Astrocyte (in vitro differentiated cells and primary cell): ENCODE measurements around the gene SDSL. TPM values are rescaled to one million over a fixed set of nuclear protein-coding genes. Genes with fewer than 3 reads are reported as not detected.

Experiments
- DNase-seq: peaks from one replicate; pipeline ENCODE4 v3.0.0-alpha.2; 2010; ENCODE audit warnings: low read depth
- FAIRE-seq: peaks from 2 replicates; lab custom pipeline; 2011; peaks lifted over from hg19 to GRCh38; lab: Jason Lieb, UNC
- H2AFZ ChIP-seq: 2 replicates; pipeline ENCODE4 v1.6.0; 2012; ENCODE audit warnings: low read depth, low read length, inconsistent platforms
- H3K27ac ChIP-seq: 2 replicates; pipeline ENCODE4 v1.5.1; 2011; ENCODE audit warnings: low read depth, low read length, inconsistent platforms
- H3K27me3 ChIP-seq: 2 replicates; pipeline ENCODE4 v1.6.0; 2011; ENCODE audit warnings: low read length, inconsistent platforms; ENCODE audit not compliant: insufficient read depth
- H3K36me3 ChIP-seq: 2 replicates; pipeline ENCODE4 v1.5.1; 2011; ENCODE audit warnings: low read length, inconsistent platforms; ENCODE audit not compliant: insufficient read depth
- H3K4me1 ChIP-seq: 2 replicates; pipeline ENCODE4 v1.5.1; 2011; ENCODE audit warnings: low read length, inconsistent platforms; ENCODE audit not compliant: insufficient read depth
- H3K4me2 ChIP-seq: 2 replicates; pipeline ENCODE4 v1.6.0; 2012; ENCODE audit warnings: low read length, inconsistent platforms
- H3K4me3 ChIP-seq: 2 replicates; pipeline ENCODE4 v1.5.1; 2011; ENCODE audit warnings: low read depth, mild to moderate bottlenecking, low read length, inconsistent platforms; ENCODE audit not compliant: insufficient read depth
- H3K79me2 ChIP-seq: 2 replicates; pipeline ENCODE4 v1.6.0; 2012; ENCODE audit warnings: mild to moderate bottlenecking, low read length, inconsistent platforms; ENCODE audit not compliant: insufficient read depth
- H3K9ac ChIP-seq: 2 replicates; pipeline ENCODE4 v1.6.0; 2012; ENCODE audit warnings: mild to moderate bottlenecking, low read length, inconsistent platforms
- H3K9me3 ChIP-seq: 2 replicates; pipeline ENCODE4 v1.5.1; 2012; ENCODE audit warnings: low read depth, mild to moderate bottlenecking, low read length, inconsistent platforms; ENCODE audit not compliant: insufficient read depth
- H4K20me1 ChIP-seq: 2 replicates; pipeline ENCODE4 v1.6.0; 2012; ENCODE audit warnings: low read length, inconsistent platforms; ENCODE audit not compliant: insufficient read depth
- H3K27ac Mint-ChIP-seq: one replicate; pipeline ENCODE4 v1.8.0; 2021; ENCODE audit warnings: mild to moderate bottlenecking, mixed read lengths; ENCODE audit not compliant: unreplicated experiment
- H3K27me3 Mint-ChIP-seq: one replicate; pipeline ENCODE4 v1.8.0; 2021; ENCODE audit warnings: low read depth, mixed read lengths; ENCODE audit not compliant: unreplicated experiment
- H3K36me3 Mint-ChIP-seq: one replicate; pipeline ENCODE4 v1.8.0; 2021; ENCODE audit warnings: low read depth, mixed read lengths; ENCODE audit not compliant: unreplicated experiment
- H3K4me1 Mint-ChIP-seq: one replicate; pipeline ENCODE4 v1.8.0; 2021; ENCODE audit warnings: low read depth, mixed read lengths; ENCODE audit not compliant: unreplicated experiment
- H3K4me3 Mint-ChIP-seq: one replicate; pipeline ENCODE4 v1.8.0; 2021; ENCODE audit warnings: mild to moderate bottlenecking, moderate library complexity, mixed read lengths; ENCODE audit not compliant: unreplicated experiment
- H3K9me3 Mint-ChIP-seq: one replicate; pipeline ENCODE4 v1.8.0; 2021; ENCODE audit warnings: mild to moderate bottlenecking, mixed read lengths; ENCODE audit not compliant: unreplicated experiment
- CTCF ChIP-seq: IDR thresholded peaks from 2 replicates; pipeline ENCODE4 v1.5.1; 2011; ENCODE audit warnings: low read depth, mild to moderate bottlenecking, inconsistent platforms, low read length, moderate library complexity; ENCODE audit not compliant: insufficient read depth
- EZH2 ChIP-seq: IDR thresholded peaks from 2 replicates; pipeline ENCODE4 v1.6.1; 2012; ENCODE audit warnings: mild to moderate bottlenecking, low read length, inconsistent platforms; ENCODE audit not compliant: insufficient read depth
- total RNA-seq: library from RNA; stranded (reverse); gene quantifications from 2 replicates; pipeline ENCODE4 v1.2.1, GENCODE V29; 2021

SDSL gene
- total RNA-seq, 1 donor from 2014 or later, result 9.5 TPM

- peaks cover 10% of the 10 kb centered on the region for H3K4me1 ChIP-seq
- no peaks in the 10 kb centered on the region for H3K27me3 ChIP-seq
- DNase-seq, result no peak
- Mint-ChIP-seq H3K27ac (peak overlapping the region; percentile 12), H3K27me3 (peaks cover 11% of the 10 kb centered on the region), H3K36me3 (no peaks in the 10 kb centered on the region), H3K9me3 (no peaks in the 10 kb centered on the region), H3K4me1 (peaks cover 4% of the 10 kb centered on the region), H3K4me3 (peak overlapping the region; percentile 96)
- H3K4me3 ChIP-seq, result peak overlapping the region; percentile 69
- peak overlapping the region; percentile 35 for H3K27ac ChIP-seq
- no peak for FAIRE-seq
- TF ChIP-seq EZH2 (no peak), CTCF (no peak)
- H3K4me2 ChIP-seq, result peak overlapping the region; percentile 85
- H3K9ac ChIP-seq, result peak overlapping the region; percentile 87
- H3K79me2 ChIP-seq, result peaks cover 7% of the 10 kb centered on the region
- peak overlapping the region; percentile 79 for H2AFZ ChIP-seq
- H4K20me1 ChIP-seq, result no peaks in the 10 kb centered on the region
- H3K36me3 ChIP-seq, result no peaks in the 10 kb centered on the region
- H3K9me3 ChIP-seq, result no peaks in the 10 kb centered on the region
Observed at GRCh38 chr12:113422886-113423669, 898 bp downstream of the SDSL start.

- H3K9ac ChIP-seq, result no peak overlapping the region
- no peaks in the 10 kb centered on the region for H3K36me3 ChIP-seq
- H3K27me3 ChIP-seq, result no peaks in the 10 kb centered on the region
- TF ChIP-seq EZH2 (no peak), CTCF (no peak)
- DNase-seq (no peak), FAIRE-seq (no peak)
- no peak overlapping the region for H2AFZ ChIP-seq
- peaks cover 4% of the 10 kb centered on the region for H3K4me1 Mint-ChIP-seq
- peaks cover 10% of the 10 kb centered on the region for H3K4me1 ChIP-seq
- H3K27ac Mint-ChIP-seq, result no peak overlapping the region
- H3K4me3 Mint-ChIP-seq, result no peak overlapping the region
- H3K27me3 Mint-ChIP-seq, result peaks cover 16% of the 10 kb centered on the region
- H3K79me2 ChIP-seq, result peaks cover 7% of the 10 kb centered on the region
- H4K20me1 ChIP-seq, result no peaks in the 10 kb centered on the region
- peaks cover 2% of the 10 kb centered on the region for H3K36me3 Mint-ChIP-seq
- no peak overlapping the region for H3K4me2 ChIP-seq
- no peak overlapping the region for H3K27ac ChIP-seq
- H3K9me3 ChIP-seq, result no peaks in the 10 kb centered on the region
- H3K9me3 Mint-ChIP-seq, result no peaks in the 10 kb centered on the region
- no peak overlapping the region for H3K4me3 ChIP-seq
Observed at GRCh38 chr12:113424456-113424855, 2.3 kb downstream of the SDSL start.
